NCI-H748 treated with DMSO at 0.1 percent for 48 hours (cell line): Measurements from ENCODE around the gene PAPSS2.
"Not testable (repeated sequence)": the region's sequence is repeated elsewhere in the genome, so short reads cannot be mapped to it uniquely, and the experiment has no call there.

Experiments
- DNase-seq: peaks from one replicate; lab custom pipeline; 2025; lab: John Stamatoyannopoulos, UW

The PAPSS2 gene

GRCh38 chr10:87642988-87643387 is 16.7 kb upstream of the PAPSS2 start:
- no peak for DNase-seq

GRCh38 chr10:87643920-87644319 is 15.8 kb upstream of the PAPSS2 start:
- DNase-seq: no peak

GRCh38 chr10:87644500-87644899 is 15.2 kb upstream of the PAPSS2 start:
- DNase-seq: not testable (repeated sequence)

GRCh38 chr10:87646192-87646909 is 13.3 kb upstream of the PAPSS2 start:
- no peak for DNase-seq

GRCh38 chr10:87646935-87647334 is 12.7 kb upstream of the PAPSS2 start:
- no peak for DNase-seq

- DNase-seq: no peak
Measured at GRCh38 chr10:87650838-87651589, 8.7 kb upstream of the PAPSS2 start.

GRCh38 chr10:87651801-87652200 is 7.9 kb upstream of the PAPSS2 start:
- DNase-seq: no peak

GRCh38 chr10:87652261-87652660 is 7.4 kb upstream of the PAPSS2 start:
- no peak for DNase-seq

GRCh38 chr10:87654212-87654611 is 5.5 kb upstream of the PAPSS2 start:
- no peak for DNase-seq

GRCh38 chr10:87656431-87657072 is 3.1 kb upstream of the PAPSS2 start:
- DNase-seq: peak; percentile 7

- no peak for DNase-seq
Measured at GRCh38 chr10:87657371-87657770, 2.3 kb upstream of the PAPSS2 start.

GRCh38 chr10:87658321-87658795 is 1.3 kb upstream of the PAPSS2 start:
- DNase-seq: peak; percentile 56

GRCh38 chr10:87658858-87659555 is 671 bp upstream of the PAPSS2 start:
- DNase-seq: no peak

- DNase-seq: no peak
Measured at GRCh38 chr10:87660484-87661133, 931 bp downstream of the PAPSS2 start.

- DNase-seq: no peak
Measured at GRCh38 chr10:87661861-87662785, 2.4 kb downstream of the PAPSS2 start.

- no peak for DNase-seq
Measured at GRCh38 chr10:87664276-87664701, 4.6 kb downstream of the PAPSS2 start.

GRCh38 chr10:87667493-87667892 is 7.8 kb downstream of the PAPSS2 start:
- DNase-seq: no peak

- no peak for DNase-seq
Measured at GRCh38 chr10:87668324-87669074, 8.8 kb downstream of the PAPSS2 start.

GRCh38 chr10:87669752-87670151 is 10.1 kb downstream of the PAPSS2 start:
- no peak for DNase-seq

- no peak for DNase-seq
Measured at GRCh38 chr10:87670586-87670985, 10.9 kb downstream of the PAPSS2 start.
